Effector memory CD8-positive, alpha-beta T cell (primary cell): Measurements from ENCODE around the gene VPS13D.

ENCODE experiments used
- ATAC-seq: fragments of 150-1000 bp; cut with Tn5 transposase; replicated peaks from 2 replicates; pipeline ENCODE4 v1.10.0; 2021; ENCODE audit warnings: mild to moderate bottlenecking, moderate library complexity
- DNase-seq, 3 experiments: peaks; one replicate each; pipeline ENCODE4 v3.0.0; 2021
- H3K27ac Mint-ChIP-seq, 2 donors: one replicate each; pipeline ENCODE4 v1.8.0; 2022; ENCODE audit warnings: mild to moderate bottlenecking in 2 of 2, mixed read lengths in 2 of 2, moderate library complexity in 2 of 2
- H3K27me3 Mint-ChIP-seq, 2 donors: one replicate each; pipeline ENCODE4 v1.8.0; 2022; ENCODE audit warnings: mixed read lengths in 2 of 2
- H3K36me3 Mint-ChIP-seq: one replicate; pipeline ENCODE4 v1.8.0; 2022; ENCODE audit warnings: mild to moderate bottlenecking, moderate library complexity, mixed read lengths; ENCODE audit not compliant: insufficient read depth
- H3K4me1 Mint-ChIP-seq, 2 donors: one replicate each; pipeline ENCODE4 v1.8.0; 2022; ENCODE audit warnings: low read depth in 2 of 2, mixed read lengths in 2 of 2
- H3K4me3 Mint-ChIP-seq, 2 donors: one replicate each; pipeline ENCODE4 v1.8.0; 2022; ENCODE audit warnings: mild to moderate bottlenecking in 2 of 2, mixed read lengths in 2 of 2, moderate library complexity in 2 of 2
- H3K9me3 Mint-ChIP-seq, 2 donors: one replicate each; pipeline ENCODE4 v1.8.0; 2022; ENCODE audit warnings: mixed read lengths in 2 of 2

The VPS13D gene

GRCh38 chr1:12555411-12556367, 325.9 kb downstream of the VPS13D start:
- H3K4me3 Mint-ChIP-seq, result no peak overlapping the region
- no peak overlapping the region for H3K27ac Mint-ChIP-seq
- H3K4me1 Mint-ChIP-seq, result peaks cover 0 to 2% of the 10 kb centered on the region in 2 donors
- DNase-seq, result no peak
- H3K36me3 Mint-ChIP-seq, result peaks cover 3% of the 10 kb centered on the region
- no peaks in the 10 kb centered on the region for H3K27me3 Mint-ChIP-seq
- no peak for ATAC-seq
- no peaks in the 10 kb centered on the region for H3K9me3 Mint-ChIP-seq

GRCh38 chr1:12556368-12556930, 326.6 kb downstream of the VPS13D start:
- no peaks in the 10 kb centered on the region for H3K27me3 Mint-ChIP-seq
- no peak overlapping the region for H3K27ac Mint-ChIP-seq
- no peak overlapping the region for H3K4me3 Mint-ChIP-seq
- DNase-seq, result no peak
- no peaks in the 10 kb centered on the region for H3K9me3 Mint-ChIP-seq
- peaks cover 3% of the 10 kb centered on the region for H3K36me3 Mint-ChIP-seq
- no peaks in the 10 kb centered on the region for H3K4me1 Mint-ChIP-seq
- ATAC-seq, result no peak

- DNase-seq (no peak), ATAC-seq (no peak)
- Mint-ChIP-seq H3K4me1 (no peaks in the 10 kb centered on the region), H3K9me3 (peaks cover under 1 to 1% of the 10 kb centered on the region in 2 donors), H3K4me3 (no peak overlapping the region), H3K27me3 (no peaks in the 10 kb centered on the region), H3K27ac (no peak overlapping the region), H3K36me3 (no peaks in the 10 kb centered on the region)
Observed at GRCh38 chr1:12556957-12557935, 327.4 kb downstream of the VPS13D start.

GRCh38 chr1:12561121-12561520, 331.3 kb downstream of the VPS13D start:
- Mint-ChIP-seq H3K4me3 (no peak overlapping the region), H3K9me3 (peaks cover 12 to 25% of the 10 kb centered on the region in 2 donors), H3K36me3 (no peaks in the 10 kb centered on the region), H3K27ac (no peak overlapping the region), H3K4me1 (no peaks in the 10 kb centered on the region), H3K27me3 (no peaks in the 10 kb centered on the region)
- DNase-seq, result no peak
- ATAC-seq, result no peak
